ENCODE results near the gene ADAMTS8.

- TF ChIP-seq POLR2A (IDR thresholded peaks at IDR 0.05; ENCODE audit: low read length) (no peak), GATA1 (IDR thresholded peaks at IDR 0.05; ENCODE audit: low read depth, low read length) (no peak)
These were observed 31.4 kb downstream of the ADAMTS8 start for GRCh38 chr11:130396965-130397364.
